HEK293 (cell line): ENCODE data around the gene THRAP3.

Experiments
- PRDM2 ChIP-seq: fragments of 450-650 bp; formaldehyde crosslinking; IDR thresholded peaks from 2 replicates; pipeline ENCODE4 v1.5.1; 2016; ENCODE audit warnings: missing biosample characterization, missing genetic modification characterization, borderline replicate concordance
- PRDM6 ChIP-seq: fragments of 450-650 bp; formaldehyde crosslinking; IDR thresholded peaks from 2 replicates; pipeline ENCODE4 v1.5.1; 2017; ENCODE audit warnings: missing biosample characterization, missing genetic modification characterization
- SALL2 ChIP-seq: fragments of 450-650 bp; formaldehyde crosslinking; IDR thresholded peaks from 2 replicates; pipeline ENCODE4 v1.5.0; 2017; ENCODE audit warnings: missing biosample characterization, mild to moderate bottlenecking, missing genetic modification characterization, borderline replicate concordance
- TSHZ1 ChIP-seq: fragments of 450-650 bp; formaldehyde crosslinking; IDR thresholded peaks from 2 replicates; pipeline ENCODE4 v1.5.1; 2016; ENCODE audit warnings: missing biosample characterization, missing genetic modification characterization, borderline replicate concordance
- ZBTB17 ChIP-seq: fragments of 450-650 bp; formaldehyde crosslinking; IDR thresholded peaks from 2 replicates; pipeline ENCODE4 v1.5.1; 2016; ENCODE audit warnings: missing biosample characterization, missing genetic modification characterization
- ZFP41 ChIP-seq: fragments of 450-650 bp; formaldehyde crosslinking; IDR thresholded peaks from 2 replicates; pipeline ENCODE4 v1.5.1; 2016; ENCODE audit warnings: missing biosample characterization, missing genetic modification characterization, borderline replicate concordance
- ZNF157 ChIP-seq: fragments of 450-650 bp; formaldehyde crosslinking; IDR thresholded peaks from 2 replicates; pipeline ENCODE4 v1.5.1; 2016; ENCODE audit warnings: missing biosample characterization, missing genetic modification characterization
- ZNF16 ChIP-seq: fragments of 450-650 bp; formaldehyde crosslinking; IDR thresholded peaks from 2 replicates; pipeline ENCODE4 v1.5.1; 2016; ENCODE audit warnings: low read depth, missing biosample characterization, missing genetic modification characterization
- ZNF211 ChIP-seq: fragments of 450-650 bp; formaldehyde crosslinking; IDR thresholded peaks from 2 replicates; pipeline ENCODE4 v1.5.1; 2016; ENCODE audit warnings: low read depth, missing biosample characterization, missing genetic modification characterization
- ZNF221 ChIP-seq: fragments of 450-650 bp; formaldehyde crosslinking; IDR thresholded peaks from 2 replicates; pipeline ENCODE4 v1.5.1; 2017; ENCODE audit warnings: missing biosample characterization, missing genetic modification characterization, borderline replicate concordance
- ZNF24 ChIP-seq: fragments of 450-650 bp; formaldehyde crosslinking; IDR thresholded peaks from 2 replicates; pipeline ENCODE4 v1.5.1; 2016; ENCODE audit warnings: missing biosample characterization, missing genetic modification characterization
- ZNF324 ChIP-seq: fragments of 450-650 bp; formaldehyde crosslinking; IDR thresholded peaks from 2 replicates; pipeline ENCODE4 v1.5.1; 2016; ENCODE audit warnings: missing biosample characterization, missing genetic modification characterization
- ZNF449 ChIP-seq: fragments of 450-650 bp; formaldehyde crosslinking; IDR thresholded peaks from 2 replicates; pipeline ENCODE4 v1.5.1; 2017; ENCODE audit warnings: missing biosample characterization, mild to moderate bottlenecking, missing genetic modification characterization, moderate library complexity
- ZNF514 ChIP-seq: fragments of 450-650 bp; formaldehyde crosslinking; IDR thresholded peaks from 2 replicates; pipeline ENCODE4 v1.5.1; 2016; ENCODE audit warnings: missing biosample characterization, missing genetic modification characterization
- ZNF580 ChIP-seq: fragments of 450-650 bp; formaldehyde crosslinking; IDR thresholded peaks from 2 replicates; pipeline ENCODE4 v1.5.1; 2016; ENCODE audit warnings: missing biosample characterization, missing genetic modification characterization
- ZNF677 ChIP-seq: fragments of 450-650 bp; IDR thresholded peaks from 2 replicates; pipeline ENCODE4 v1.5.0; 2018; ENCODE audit warnings: missing biosample characterization, mild to moderate bottlenecking, missing genetic modification characterization, moderate library complexity
- ZNF76 ChIP-seq: fragments of 450-650 bp; formaldehyde crosslinking; IDR thresholded peaks from 2 replicates; pipeline ENCODE4; 2016; ENCODE audit warnings: low read depth, missing biosample characterization, missing genetic modification characterization, borderline replicate concordance
- ZNF843 ChIP-seq: fragments of 450-650 bp; formaldehyde crosslinking; IDR thresholded peaks from 2 replicates; pipeline ENCODE4 v1.5.1; 2016; ENCODE audit warnings: missing biosample characterization, missing genetic modification characterization
- ZSCAN4 ChIP-seq: fragments of 450-650 bp; formaldehyde crosslinking; IDR thresholded peaks from 2 replicates; pipeline ENCODE4 v1.5.1; 2017; ENCODE audit warnings: missing biosample characterization, missing genetic modification characterization

Gene THRAP3

GRCh38 chr1:36223996-36224536 is at the start of gene THRAP3 (continued):
- TF ChIP-seq TSHZ1 (tag by site-specific recombination) (no peak), ZNF16 (tag by site-specific recombination) (no peak), ZNF514 (tag by site-specific recombination) (no peak), ZNF449 (tag by site-specific recombination) (peak; percentile 90), PRDM6 (no peak), ZNF677 (no peak), ZNF324 (tag by site-specific recombination) (no peak), ZFP41 (tag by site-specific recombination) (no peak), ZNF221 (tag by site-specific recombination) (no peak), ZNF843 (tag by site-specific recombination) (peak; percentile 59; the same call in 1 of the 2 replicates), ZNF580 (tag by site-specific recombination) (peak; percentile 98), ZNF24 (tag by site-specific recombination) (no peak; the same call in 1 of the 2 replicates), SALL2 (no peak), ZNF157 (tag by site-specific recombination) (no peak), ZNF211 (no peak), PRDM2 (no peak), ZNF76 (tag by site-specific recombination) (peak; percentile 99), ZBTB17 (tag by site-specific recombination) (peak; percentile 99), ZSCAN4 (no peak)
